Measurements from ENCODE around the gene EOLA1. TPM values are rescaled to one million over a fixed set of nuclear protein-coding genes. Genes with fewer than 3 reads are reported as not detected.

EOLA1 gene
- total and polyA plus RNA-seq, 2 donors (not counting 1 experiment from before 2014, with no cell fraction given): 26.3 to 61.5 TPM

DNA sequence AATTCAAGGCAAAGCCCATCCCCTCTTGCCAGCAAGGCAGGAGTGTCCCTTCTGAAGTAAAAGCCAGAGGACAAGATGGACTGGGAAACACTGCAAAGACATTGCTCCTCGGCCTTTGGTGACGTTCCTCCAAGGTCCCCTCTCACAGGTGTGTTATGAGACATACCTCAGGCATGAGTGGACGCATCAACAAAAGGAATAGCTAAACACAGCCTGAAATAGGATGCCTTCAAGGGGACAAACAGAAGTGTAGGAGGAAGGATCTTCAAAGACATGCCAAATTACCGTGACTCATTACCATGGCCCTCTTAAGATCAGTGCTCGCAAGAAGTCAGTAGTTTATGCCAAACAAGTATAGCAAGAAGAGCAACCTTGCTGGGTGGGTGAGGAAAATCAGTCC is 29.7 kb upstream of the EOLA1 start:
- Mint-ChIP-seq H3K4me1 (peaks cover 4% of the 10 kb centered on the region), H3K27ac (no peak overlapping the region), H3K4me3 (no peak overlapping the region), H3K27me3 (peaks cover 2% of the 10 kb centered on the region), H3K9me3 (ENCODE audit: insufficient read depth) (no peaks in the 10 kb centered on the region)
- H2AFZ ChIP-seq (ENCODE audit: insufficient read depth, low read depth, low read length, poor library complexity, severe bottlenecking): no peak overlapping the region
- H3K4me2 ChIP-seq (replicated peaks; ENCODE audit: low read depth, low read length, poor library complexity, severe bottlenecking): no peak overlapping the region
- DNase-seq (no peak), ATAC-seq (ENCODE audit: low read depth) (no peak)
- peaks cover 0 to 5% (median 0%) of the 10 kb centered on the region in 4 experiments for H3K27me3 ChIP-seq (replicated peaks in 1 of 4; ENCODE audit: control extremely low read depth in 1 of 4, control insufficient read depth in 3 of 4, insufficient read depth in 4 of 4, low read length in 3 of 4)
- H3K9ac ChIP-seq (ENCODE audit: low read length): no peak overlapping the region
- H3K9me3 ChIP-seq (ENCODE audit: control extremely low read depth in 1 of 3, control insufficient read depth in 2 of 3, insufficient read depth in 1 of 3, low read length in 2 of 3): no peaks in the 10 kb centered on the region
- no peak overlapping the region for H3K4me3 ChIP-seq (ENCODE audit: control extremely low read depth in 1 of 5, extremely low read depth in 1 of 5, insufficient read depth in 1 of 5, low read depth in 2 of 5, low read length in 4 of 5)
- TF ChIP-seq, protein P1, sequence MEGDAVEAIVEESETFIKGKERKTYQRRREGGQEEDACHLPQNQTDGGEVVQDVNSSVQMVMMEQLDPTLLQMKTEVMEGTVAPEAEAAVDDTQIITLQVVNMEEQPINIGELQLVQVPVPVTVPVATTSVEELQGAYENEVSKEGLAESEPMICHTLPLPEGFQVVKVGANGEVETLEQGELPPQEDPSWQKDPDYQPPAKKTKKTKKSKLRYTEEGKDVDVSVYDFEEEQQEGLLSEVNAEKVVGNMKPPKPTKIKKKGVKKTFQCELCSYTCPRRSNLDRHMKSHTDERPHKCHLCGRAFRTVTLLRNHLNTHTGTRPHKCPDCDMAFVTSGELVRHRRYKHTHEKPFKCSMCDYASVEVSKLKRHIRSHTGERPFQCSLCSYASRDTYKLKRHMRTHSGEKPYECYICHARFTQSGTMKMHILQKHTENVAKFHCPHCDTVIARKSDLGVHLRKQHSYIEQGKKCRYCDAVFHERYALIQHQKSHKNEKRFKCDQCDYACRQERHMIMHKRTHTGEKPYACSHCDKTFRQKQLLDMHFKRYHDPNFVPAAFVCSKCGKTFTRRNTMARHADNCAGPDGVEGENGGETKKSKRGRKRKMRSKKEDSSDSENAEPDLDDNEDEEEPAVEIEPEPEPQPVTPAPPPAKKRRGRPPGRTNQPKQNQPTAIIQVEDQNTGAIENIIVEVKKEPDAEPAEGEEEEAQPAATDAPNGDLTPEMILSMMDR (IDR thresholded peaks at IDR 0.05): no peak
- no peak for TF ChIP-seq EZH2 (IDR thresholded peaks at IDR 0.05; ENCODE audit: borderline replicate concordance, insufficient read depth, low read depth, low read length, poor library complexity, severe bottlenecking)
- H3K36me3 ChIP-seq (replicated peaks in 1 of 2; ENCODE audit: control extremely low read depth in 1 of 2, control insufficient read depth in 1 of 2, extremely low read depth in 1 of 2, insufficient read depth in 2 of 2, low read length in 1 of 2): no peaks in the 10 kb centered on the region
- intact Hi-C loops (cut with micrococcal nuclease): no loop called here
- ChIA-PET CTCF (interaction anchor here (1.9 to 2.4 kb wide), 2 partner anchors 11 to 29 kb away, joined by 20 to 22 read pairs; partner anchors contain the start of gene EOLA1), POLR2A (no interaction called here)
- H3K79me2 ChIP-seq (ENCODE audit: control insufficient read depth, insufficient read depth, low read length): peaks cover 5% of the 10 kb centered on the region
- no peaks in the 10 kb centered on the region for H4K20me1 ChIP-seq (ENCODE audit: control insufficient read depth, insufficient read depth, low read length, poor library complexity, severe bottlenecking)
- no peaks in the 10 kb centered on the region for H3K4me1 ChIP-seq (ENCODE audit: control insufficient read depth in 2 of 2, insufficient read depth in 2 of 2, low read length in 2 of 2)
- WGBS (ENCODE audit: insufficient coverage): no CpG with 5 or more reads among the region's 5 CpGs
- no peak overlapping the region for H3K27ac ChIP-seq (ENCODE audit: low read length in 2 of 2)

DNA sequence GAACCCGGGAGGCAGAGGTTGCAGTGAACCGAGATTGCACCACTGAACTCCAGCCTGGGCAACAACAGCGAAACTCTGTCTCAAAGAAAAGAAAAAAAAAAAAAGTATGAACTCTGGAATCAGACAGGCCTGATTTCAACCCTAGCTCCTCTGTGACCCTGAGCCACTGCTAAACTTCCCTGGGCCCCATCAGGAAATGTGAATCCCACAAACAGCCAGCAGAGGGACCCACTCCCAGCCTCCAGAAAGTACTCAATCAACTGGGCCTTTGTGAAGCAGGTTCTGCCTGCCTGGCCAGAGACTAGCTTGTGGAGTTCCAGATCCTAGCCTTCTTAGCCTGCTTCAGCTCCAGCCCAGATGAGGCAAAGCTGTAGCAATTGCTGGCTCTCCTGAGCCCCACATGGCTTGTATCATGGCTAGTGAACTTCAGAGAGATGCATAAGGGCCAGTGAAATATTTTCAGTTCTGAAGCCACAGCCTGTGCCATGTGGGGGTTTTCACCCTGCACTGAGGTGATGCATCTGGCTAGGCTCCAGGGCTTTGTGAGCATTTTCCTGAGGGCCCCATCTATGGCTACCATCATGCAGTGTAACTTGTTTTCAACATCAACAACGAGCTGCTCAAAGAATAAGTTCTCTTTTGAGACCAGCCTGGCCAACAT is 28.5 kb upstream of the EOLA1 start:
- no peak overlapping the region for H3K4me3 Mint-ChIP-seq
- intact Hi-C loops (cut with micrococcal nuclease): no loop called here
- H3K9me3 Mint-ChIP-seq (ENCODE audit: insufficient read depth): no peaks in the 10 kb centered on the region
- H3K27me3 Mint-ChIP-seq: peaks cover 2% of the 10 kb centered on the region
- ChIA-PET POLR2A (interaction anchor here (0.6 to 0.7 kb wide), 2 partner anchors 18 to 25 kb away, joined by 3 read pairs; no protein-coding TSS in a partner anchor), CTCF (interaction anchor here (0.6 to 2.4 kb wide), 11 partner anchors 9 to 968 kb away, joined by 3 to 22 read pairs (median 5); partner anchors contain the start of gene EOLA1)
- H3K4me1 Mint-ChIP-seq: peaks cover 4% of the 10 kb centered on the region
- peak; percentile 68 for DNase-seq
- Histone ChIP-seq H3K4me3 (ENCODE audit: control extremely low read depth in 1 of 5, extremely low read depth in 1 of 5, insufficient read depth in 1 of 5, low read depth in 2 of 5, low read length in 4 of 5) (no peak overlapping the region), H3K27ac (ENCODE audit: low read length in 2 of 2) (no peak overlapping the region), H4K20me1 (ENCODE audit: control insufficient read depth, insufficient read depth, low read length, poor library complexity, severe bottlenecking) (no peaks in the 10 kb centered on the region), H2AFZ (ENCODE audit: insufficient read depth, low read depth, low read length, poor library complexity, severe bottlenecking) (no peak overlapping the region), H3K9me3 (ENCODE audit: control extremely low read depth in 1 of 3, control insufficient read depth in 2 of 3, insufficient read depth in 1 of 3, low read length in 2 of 3) (no peaks in the 10 kb centered on the region), H3K36me3 (replicated peaks in 1 of 2; ENCODE audit: control extremely low read depth in 1 of 2, control insufficient read depth in 1 of 2, extremely low read depth in 1 of 2, insufficient read depth in 2 of 2, low read length in 1 of 2) (no peaks in the 10 kb centered on the region), H3K9ac (ENCODE audit: low read length) (no peak overlapping the region), H3K27me3 (replicated peaks in 1 of 4; ENCODE audit: control extremely low read depth in 1 of 4, control insufficient read depth in 3 of 4, insufficient read depth in 4 of 4, low read length in 3 of 4) (peaks cover 0 to 5% (median 0%) of the 10 kb centered on the region in 4 experiments), H3K79me2 (ENCODE audit: control insufficient read depth, insufficient read depth, low read length) (peaks cover 5% of the 10 kb centered on the region), H3K4me1 (ENCODE audit: control insufficient read depth in 2 of 2, insufficient read depth in 2 of 2, low read length in 2 of 2) (no peaks in the 10 kb centered on the region), H3K4me2 (replicated peaks; ENCODE audit: low read depth, low read length, poor library complexity, severe bottlenecking) (no peak overlapping the region)
- TF ChIP-seq, protein P1 (IDR thresholded peaks at IDR 0.05): peak; percentile 59
- TF ChIP-seq EZH2 (IDR thresholded peaks at IDR 0.05; ENCODE audit: borderline replicate concordance, insufficient read depth, low read depth, low read length, poor library complexity, severe bottlenecking): no peak
- WGBS (ENCODE audit: insufficient coverage): no CpG with 5 or more reads among the region's 4 CpGs
- no peak overlapping the region for H3K27ac Mint-ChIP-seq
- peak; percentile 93 for ATAC-seq (ENCODE audit: low read depth)
